AG10803 (cell line): ENCODE results near the gene RAPGEF5.
A peak's percentile ranks its signal among the peaks of the same experiment; 100 is the strongest.

Experiments used
- DNase-seq: peaks from one replicate; pipeline ENCODE4 v3.0.0; 2010; ENCODE audit warnings: low read depth
- H3K4me3 ChIP-seq: 2 replicates; pipeline ENCODE4 v1.5.1; 2011; ENCODE audit warnings: mild to moderate bottlenecking, low read length, control low read depth
- CTCF ChIP-seq: conservative IDR thresholded peaks from 2 replicates; pipeline ENCODE4 v1.5.1; 2011; ENCODE audit warnings: mild to moderate bottlenecking, low read length, control low read depth, inconsistent platforms

The RAPGEF5 gene

GRCh38 chr7:22240904-22241571 is 115.9 kb downstream of the RAPGEF5 start:
- no peak for DNase-seq
- no peak overlapping the region for H3K4me3 ChIP-seq
- no peak for TF ChIP-seq CTCF

GRCh38 chr7:22238354-22239311 is 118.3 kb downstream of the RAPGEF5 start:
- TF ChIP-seq CTCF, result no peak
- no peak overlapping the region for H3K4me3 ChIP-seq
- DNase-seq, result peak; percentile 56

- no peak for DNase-seq
- TF ChIP-seq CTCF, result no peak
- no peak overlapping the region for H3K4me3 ChIP-seq
These were observed 121.8 kb downstream of the RAPGEF5 start for GRCh38 chr7:22235134-22235533.

- no peak overlapping the region for H3K4me3 ChIP-seq
- DNase-seq, result no peak
- no peak for TF ChIP-seq CTCF
These were observed 122.7 kb downstream of the RAPGEF5 start for GRCh38 chr7:22234227-22234626.

- no peak for DNase-seq
- TF ChIP-seq CTCF, result no peak
- H3K4me3 ChIP-seq, result no peak overlapping the region
These were observed 125.1 kb downstream of the RAPGEF5 start for GRCh38 chr7:22231806-22232205.

- no peak for DNase-seq
- H3K4me3 ChIP-seq, result no peak overlapping the region
- no peak for TF ChIP-seq CTCF
These were observed 125.8 kb downstream of the RAPGEF5 start for GRCh38 chr7:22231141-22231540.
